Gastroesophageal sphincter (tissue), 3 donors: ENCODE measurements around the gene ACTR8.

Experiments used
- CTCF ChIP-seq, 4 experiments: fragments of 200-600 bp in 2 of 4; fragments of 450-650 bp in 2 of 4; sonication (generic) in 1 of 4; IDR thresholded peaks; one replicate each; pipeline ENCODE4 v1.5.1; 2017 to 2019; ENCODE audit warnings: antibody characterized with exemption in 4 of 4, mild to moderate bottlenecking in 2 of 4, moderate library complexity in 2 of 4
- EP300 ChIP-seq: sonication (generic); formaldehyde crosslinking; IDR thresholded peaks from one replicate; pipeline ENCODE4 v1.6.1; 2017; ENCODE audit warnings: antibody characterized with exemption, mild to moderate bottlenecking
- POLR2A ChIP-seq, 2 donors: fragments of 450-650 bp; IDR thresholded peaks; one replicate each; pipeline ENCODE4 v1.6.1; 2017; ENCODE audit warnings: antibody characterized with exemption in 2 of 2, mild to moderate bottlenecking in 2 of 2, moderate library complexity in 1 of 2
- POLR2AphosphoS5 ChIP-seq: sonication (generic); formaldehyde crosslinking; IDR thresholded peaks from one replicate; pipeline ENCODE4 v1.6.1; 2017; ENCODE audit warnings: antibody characterized with exemption

GRCh38 chr3:53818221-53819162 is 63.5 kb downstream of the ACTR8 start:
- TF ChIP-seq CTCF (IDR thresholded peaks at IDR 0.05), result no peak
- no peak for TF ChIP-seq POLR2A (IDR thresholded peaks at IDR 0.05)
- TF ChIP-seq POLR2AphosphoS5, result no peak
- no peak for TF ChIP-seq EP300
